SH-SY5Y (cell line): ENCODE measurements around the gene SLC12A7.

Experiments
- GATA2 ChIP-seq: IDR thresholded peaks from 2 replicates; pipeline ENCODE4 v1.6.1; 2011; ENCODE audit warnings: mild to moderate bottlenecking, low read depth, low read length
- GATA3 ChIP-seq: IDR thresholded peaks from 2 replicates; pipeline ENCODE4 v1.6.1; 2011; ENCODE audit warnings: low read depth, mild to moderate bottlenecking, low read length, moderate library complexity

Gene SLC12A7

GRCh38 chr5:1036504-1037122 lies 75.2 kb downstream of the SLC12A7 start:
- no peak for TF ChIP-seq GATA3
- no peak for TF ChIP-seq GATA2

GRCh38 chr5:1035421-1036405 lies 76.2 kb downstream of the SLC12A7 start:
- TF ChIP-seq GATA3 (no peak), GATA2 (no peak)

DNA sequence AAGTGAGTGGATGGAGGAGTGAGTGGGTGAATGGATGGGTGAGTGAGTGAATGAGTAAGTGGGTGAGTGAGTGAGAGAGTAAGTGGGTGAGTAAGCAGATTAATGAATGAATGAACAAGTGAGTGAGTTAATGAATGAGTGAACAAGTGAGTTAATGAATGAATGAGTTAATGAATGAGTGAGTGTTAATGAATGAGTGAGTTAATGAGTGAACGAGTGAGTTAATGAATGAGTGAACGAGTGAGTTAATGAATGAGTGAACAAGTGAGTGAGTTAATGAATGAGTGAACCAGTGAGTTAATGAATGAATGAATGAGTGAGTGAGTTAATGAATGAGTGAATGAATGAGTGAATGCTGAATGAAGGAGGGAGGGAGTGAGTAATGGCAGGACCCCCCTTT lies 76.9 kb downstream of the SLC12A7 start:
- TF ChIP-seq GATA2: no peak
- no peak for TF ChIP-seq GATA3

- TF ChIP-seq GATA2: no peak
Measured at GRCh38 chr5:1034421-1034905, 77.4 kb downstream of the SLC12A7 start.

DNA sequence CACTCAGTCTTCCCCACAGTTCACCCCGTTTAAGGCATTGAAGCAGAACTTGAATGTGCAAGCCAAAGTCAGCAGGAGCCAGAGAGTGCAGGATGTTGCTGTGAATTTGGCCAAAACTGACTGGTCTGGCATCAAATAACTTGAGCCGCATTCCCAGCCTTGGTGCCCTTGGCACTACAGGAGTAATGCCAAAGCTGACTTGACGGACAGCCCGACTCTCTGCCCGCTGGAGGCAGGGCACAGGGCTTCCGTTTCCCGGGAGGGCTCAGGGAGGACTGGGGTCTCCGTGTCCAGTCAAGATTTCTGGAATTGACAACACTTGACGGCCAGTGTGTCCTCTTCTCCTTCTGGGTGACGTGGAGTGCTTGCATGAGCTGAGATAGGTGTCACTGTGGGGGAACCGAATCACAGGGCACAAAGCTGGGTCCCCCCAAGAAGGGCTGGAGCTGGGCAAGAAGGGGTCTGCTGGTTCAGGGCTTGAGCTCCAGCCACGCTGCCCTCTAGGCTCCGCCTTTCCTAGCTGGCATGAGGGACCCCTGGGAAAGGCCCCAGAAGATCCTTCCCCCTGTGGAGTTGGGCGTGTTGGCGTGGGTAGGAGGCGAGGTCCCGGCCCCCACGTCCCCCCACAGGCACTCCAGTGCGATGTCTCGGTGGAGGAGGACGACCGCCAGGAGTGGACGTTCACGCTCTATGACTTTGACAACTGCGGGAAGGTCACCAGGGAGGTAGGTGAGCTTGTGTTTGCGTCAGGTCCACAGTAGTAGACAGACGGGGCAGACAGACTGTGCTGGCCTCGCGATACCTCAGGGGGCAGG lies 78.0 kb downstream of the SLC12A7 start:
- TF ChIP-seq GATA3 (no peak), GATA2 (no peak)

DNA sequence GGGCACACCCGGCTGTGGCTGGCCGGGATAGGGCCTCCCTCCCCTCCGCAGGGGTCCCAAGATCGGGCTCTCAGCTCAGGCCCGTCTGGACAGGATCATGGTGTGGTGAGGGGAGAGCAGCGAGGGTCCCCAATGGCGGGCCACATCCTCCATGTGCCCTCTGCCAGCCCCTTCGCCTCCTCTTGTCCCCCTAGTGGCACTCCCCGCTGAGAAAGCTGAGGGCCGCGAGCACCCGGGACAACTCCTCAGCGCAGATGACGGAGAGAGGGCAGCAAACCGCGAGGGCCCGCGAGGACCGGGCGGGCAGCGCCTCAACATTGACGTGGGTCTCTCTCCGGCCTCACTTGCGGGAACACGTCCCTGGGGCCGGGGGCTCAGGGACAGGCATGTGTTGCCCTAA lies 78.7 kb downstream of the SLC12A7 start:
- TF ChIP-seq GATA3: no peak
- TF ChIP-seq GATA2: no peak

GRCh38 chr5:1032551-1033027 lies 79.3 kb downstream of the SLC12A7 start:
- TF ChIP-seq GATA2 (no peak), GATA3 (no peak)

DNA sequence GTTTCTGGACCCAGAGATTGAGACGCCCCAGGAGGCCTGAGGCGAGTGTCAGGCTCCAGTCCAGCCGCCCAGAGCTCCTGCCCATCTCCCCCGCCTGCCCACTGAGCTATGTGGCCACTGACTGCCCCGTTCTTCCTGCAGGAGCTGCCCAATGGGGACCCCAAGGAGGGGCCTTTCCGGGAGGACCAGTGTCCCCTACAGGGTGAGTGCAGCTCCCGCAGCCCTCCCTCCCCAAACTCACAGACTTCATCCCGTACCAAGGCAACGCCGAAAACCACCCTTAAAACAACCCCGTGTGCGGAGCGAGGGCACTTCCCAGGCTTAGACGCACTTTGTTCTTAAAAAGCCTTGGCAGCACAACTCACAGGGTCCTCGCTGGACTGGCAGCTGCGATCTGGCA lies 79.9 kb downstream of the SLC12A7 start:
- TF ChIP-seq GATA2 (no peak), GATA3 (no peak)

- TF ChIP-seq GATA2: no peak
- TF ChIP-seq GATA3: no peak
Measured at GRCh38 chr5:1031306-1031959, 80.4 kb downstream of the SLC12A7 start.

DNA sequence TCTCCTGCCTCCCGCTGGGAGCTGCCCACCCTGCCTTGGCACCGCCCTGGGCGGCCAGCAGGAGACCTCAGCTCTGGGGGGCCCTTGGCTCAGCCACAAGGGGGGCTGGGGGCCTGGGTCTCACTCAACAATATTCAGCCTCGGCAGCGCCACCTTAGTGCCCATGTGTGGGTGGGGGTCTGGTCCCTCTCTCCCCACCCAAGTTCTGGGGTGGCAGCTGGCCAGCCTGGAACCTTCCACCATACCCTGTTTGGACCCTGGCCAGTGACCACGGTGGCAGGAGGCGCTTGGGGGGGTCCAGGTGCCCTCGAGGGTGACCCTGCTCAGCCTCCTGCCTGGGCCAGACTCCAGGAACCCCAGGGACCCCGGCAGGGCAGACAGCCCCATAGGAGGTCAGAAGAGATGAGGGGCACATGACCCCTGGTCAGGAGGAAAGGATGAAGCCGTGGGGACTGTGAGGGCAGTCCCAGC lies 81.0 kb downstream of the SLC12A7 start:
- TF ChIP-seq GATA3: no peak
- TF ChIP-seq GATA2: no peak

- TF ChIP-seq GATA2: no peak
- no peak for TF ChIP-seq GATA3
Measured at GRCh38 chr5:1029945-1030625, 81.8 kb downstream of the SLC12A7 start.

- TF ChIP-seq GATA2 (no peak), GATA3 (no peak)
Measured at GRCh38 chr5:1029282-1029944, 82.5 kb downstream of the SLC12A7 start.
